Activated CD8-positive, alpha-beta memory T cell treated with anti-CD3 and anti-CD28 coated beads, Interleukin-2, amount 50 U/mL, for 1 hour (primary cell): ENCODE results near the gene RTP3.
"Not testable (repeated sequence)": the region's sequence is repeated elsewhere in the genome, so short reads cannot be mapped to it uniquely, and the experiment has no call there.

Experiments used
- DNase-seq: peaks from one replicate; pipeline ENCODE4 v3.0.0-alpha.2; 2020; ENCODE audit errors: extremely low read depth

The RTP3 gene

DNA sequence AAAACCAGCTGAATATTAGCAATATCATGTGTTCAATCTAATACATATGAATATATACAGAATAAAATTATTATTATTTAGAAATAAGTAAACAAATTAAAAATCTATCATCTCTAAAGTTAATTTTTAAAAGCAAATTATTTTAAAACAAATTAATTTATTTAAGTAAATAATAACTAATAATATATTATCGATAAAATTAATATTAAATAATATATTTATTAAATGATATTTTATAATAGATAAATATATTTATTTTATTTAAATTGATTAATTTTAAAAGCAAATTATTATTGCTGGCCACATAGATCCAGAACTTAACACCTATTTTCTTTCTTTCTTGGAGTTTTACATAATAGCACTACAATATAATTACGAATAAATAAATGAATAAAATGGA lies 22.2 kb downstream of the RTP3 start:
- no peak for DNase-seq

DNA sequence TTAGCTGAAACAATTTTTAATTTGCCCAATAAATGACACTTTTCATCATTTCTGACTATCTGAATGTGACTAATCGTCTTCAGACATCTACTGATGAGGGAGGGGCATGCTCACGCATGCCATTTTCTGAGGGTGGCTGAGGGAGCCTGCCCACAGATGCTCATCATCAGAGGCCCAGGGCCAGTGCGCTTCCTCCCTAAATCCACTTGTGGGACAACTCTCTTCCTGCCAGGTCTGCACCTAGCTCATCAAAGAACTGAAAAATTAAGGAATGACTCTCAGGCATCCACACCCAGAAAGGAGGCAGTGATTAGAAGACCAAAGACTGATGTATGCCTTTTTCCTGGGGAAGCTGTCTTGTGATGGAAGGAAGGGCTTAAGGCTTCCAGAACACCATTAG lies 22.8 kb downstream of the RTP3 start:
- DNase-seq = no peak

DNA sequence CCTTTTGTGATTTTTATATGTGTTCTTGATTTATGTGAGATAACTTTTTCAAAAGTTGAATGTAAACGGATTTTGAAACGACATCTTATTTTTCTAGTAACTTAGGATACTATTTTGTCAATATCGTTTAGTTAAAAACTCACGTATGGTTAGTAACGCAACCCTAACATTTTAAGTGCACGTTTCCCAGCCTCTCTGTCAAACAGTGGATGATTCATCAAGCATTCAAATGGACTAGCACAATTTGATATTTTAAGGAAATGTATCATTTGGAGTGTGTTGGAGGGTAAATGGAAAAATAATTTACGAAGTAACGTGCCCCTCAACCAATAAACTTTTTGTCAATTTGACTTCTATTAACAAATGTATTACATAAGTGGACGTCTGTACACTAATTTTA lies 23.3 kb downstream of the RTP3 start:
- DNase-seq = no peak

DNA sequence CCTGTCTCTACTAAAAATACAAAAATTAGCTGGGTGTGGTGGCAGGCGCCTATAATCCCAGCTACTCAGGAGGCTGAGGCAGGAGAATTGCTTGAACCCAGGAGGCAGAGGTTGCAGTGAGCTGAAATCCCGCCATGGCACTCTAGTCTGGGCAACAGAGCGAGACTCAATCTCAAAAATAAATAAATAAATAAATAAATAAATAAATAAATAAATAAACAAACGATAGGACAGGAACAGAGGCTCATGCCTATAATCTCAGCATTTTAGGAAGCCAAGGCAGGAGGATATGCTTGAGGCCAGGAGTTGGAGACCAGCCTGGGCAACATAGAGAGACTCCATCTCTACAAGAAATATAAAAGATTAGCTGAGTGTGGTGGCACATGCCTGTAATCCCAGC lies 24.4 kb downstream of the RTP3 start:
- DNase-seq = not testable (repeated sequence)

DNA sequence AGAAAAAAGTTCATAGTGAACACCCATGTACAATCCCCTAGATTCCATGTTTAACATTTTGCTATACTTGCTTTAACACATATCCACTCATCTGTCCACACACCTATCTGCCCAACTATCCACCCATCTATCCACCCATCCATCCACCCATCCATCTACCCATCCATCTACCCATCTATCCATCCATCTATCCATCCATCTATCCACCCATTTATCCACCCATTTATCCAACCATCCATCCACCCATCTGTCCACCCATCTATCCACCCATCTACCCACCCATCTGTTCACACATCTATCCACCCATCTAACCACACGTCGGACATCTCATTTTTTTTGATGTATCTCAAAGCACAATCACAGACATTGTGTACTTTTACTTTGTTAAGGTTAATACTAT lies 25.8 kb downstream of the RTP3 start:
- no peak for DNase-seq

- no peak for DNase-seq
Observed at GRCh38 chr3:46524008-46524407, 26.2 kb downstream of the RTP3 start.

GRCh38 chr3:46524832-46525231 lies 27.1 kb downstream of the RTP3 start:
- no peak for DNase-seq

- DNase-seq = no peak
Observed at GRCh38 chr3:46527239-46527638, 29.5 kb downstream of the RTP3 start.

DNA sequence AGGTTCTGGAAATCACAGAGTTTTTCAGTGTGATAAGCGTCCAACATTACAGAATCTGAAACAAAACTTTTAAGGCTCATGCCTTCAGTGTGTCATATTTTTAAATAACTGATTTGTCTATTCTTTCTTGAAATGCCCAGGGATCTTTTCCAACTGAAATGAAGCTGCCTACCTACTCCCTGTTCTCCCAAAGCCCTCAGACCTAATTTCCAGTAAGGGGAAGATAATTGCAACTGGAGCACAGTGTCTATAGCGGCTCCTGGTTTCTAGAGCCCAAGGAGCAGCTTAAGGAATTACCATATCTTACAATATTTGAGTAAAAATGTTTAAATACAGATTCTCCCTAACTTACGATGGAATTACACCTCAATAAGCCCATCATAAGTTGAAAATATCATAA lies 35.3 kb downstream of the RTP3 start:
- DNase-seq = no peak

GRCh38 chr3:46535746-46536145 lies 38.0 kb downstream of the RTP3 start:
- DNase-seq = no peak

GRCh38 chr3:46536758-46537157 lies 39.0 kb downstream of the RTP3 start:
- DNase-seq = no peak

DNA sequence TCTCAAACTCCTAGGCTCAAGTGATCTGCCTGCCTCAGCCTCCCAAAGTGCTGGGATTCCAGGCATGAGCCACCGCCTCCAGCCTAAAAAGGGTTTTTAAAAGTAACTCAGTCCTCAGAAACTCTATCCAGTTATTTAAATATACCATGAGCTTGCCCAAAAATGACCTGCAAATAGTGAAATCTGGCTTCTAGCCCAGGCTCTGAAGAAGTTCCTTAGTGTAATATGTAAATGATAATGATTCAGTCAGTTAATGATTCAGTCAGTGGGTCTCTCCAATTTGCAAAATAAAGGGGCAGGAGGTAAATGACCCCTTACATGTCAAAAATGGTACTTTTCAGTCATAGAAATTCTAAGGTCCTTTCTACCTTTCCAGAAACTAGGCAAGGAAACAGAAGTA lies 39.5 kb downstream of the RTP3 start:
- no peak for DNase-seq

DNA sequence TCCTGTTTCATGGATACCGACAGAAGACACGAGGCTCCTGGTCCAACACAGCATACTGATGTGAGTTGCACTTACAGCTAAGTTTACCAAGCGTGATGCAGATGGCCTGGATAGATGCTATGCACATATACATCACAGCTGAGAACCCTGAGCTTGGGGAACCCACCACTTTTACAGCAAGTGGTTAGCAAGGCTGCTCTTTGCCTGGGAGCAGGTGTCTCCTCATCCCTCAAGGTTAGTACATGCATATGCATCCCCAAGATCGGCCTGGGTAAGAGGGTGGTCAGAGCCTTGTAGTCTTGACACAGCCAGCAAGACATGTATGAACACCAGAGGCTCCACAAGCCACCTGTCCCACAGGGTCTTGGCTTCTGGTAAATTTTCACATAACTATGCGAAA lies 40.0 kb downstream of the RTP3 start:
- no peak for DNase-seq

- not testable (repeated sequence) for DNase-seq
Observed at GRCh38 chr3:46538425-46538802, 40.6 kb downstream of the RTP3 start.

GRCh38 chr3:46538803-46539442 lies 41.1 kb downstream of the RTP3 start:
- DNase-seq = peak; percentile 85

DNA sequence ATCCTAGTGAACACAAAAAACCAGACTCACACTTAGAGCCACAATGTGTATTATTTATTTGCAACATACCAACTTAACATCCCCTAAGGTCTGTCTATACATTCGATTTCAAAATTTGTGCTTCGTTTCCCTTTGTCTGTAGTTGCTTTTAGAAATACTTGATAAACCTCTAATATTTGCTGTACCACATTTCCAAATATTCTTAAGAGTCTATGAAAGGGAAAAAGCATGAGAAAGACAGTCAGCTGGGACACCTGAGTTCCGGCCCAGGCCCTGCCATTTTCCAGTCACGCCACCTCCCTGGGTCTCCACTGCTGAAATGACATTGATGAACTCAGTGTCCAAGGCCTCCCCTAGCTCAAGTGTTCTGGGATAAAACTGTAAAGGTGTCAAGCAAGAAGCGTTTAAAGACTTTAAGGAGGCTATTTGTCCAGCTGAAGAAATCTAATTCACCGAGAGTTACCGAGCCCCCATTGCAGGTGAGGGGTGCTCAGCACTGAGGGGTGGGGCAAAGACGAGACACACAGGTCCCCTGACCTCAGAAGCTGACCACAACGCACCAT lies 41.7 kb downstream of the RTP3 start:
- no peak for DNase-seq

GRCh38 chr3:46540550-46540949 lies 42.8 kb downstream of the RTP3 start:
- no peak for DNase-seq

- DNase-seq = no peak
Observed at GRCh38 chr3:46541835-46542234, 44.1 kb downstream of the RTP3 start.

DNA sequence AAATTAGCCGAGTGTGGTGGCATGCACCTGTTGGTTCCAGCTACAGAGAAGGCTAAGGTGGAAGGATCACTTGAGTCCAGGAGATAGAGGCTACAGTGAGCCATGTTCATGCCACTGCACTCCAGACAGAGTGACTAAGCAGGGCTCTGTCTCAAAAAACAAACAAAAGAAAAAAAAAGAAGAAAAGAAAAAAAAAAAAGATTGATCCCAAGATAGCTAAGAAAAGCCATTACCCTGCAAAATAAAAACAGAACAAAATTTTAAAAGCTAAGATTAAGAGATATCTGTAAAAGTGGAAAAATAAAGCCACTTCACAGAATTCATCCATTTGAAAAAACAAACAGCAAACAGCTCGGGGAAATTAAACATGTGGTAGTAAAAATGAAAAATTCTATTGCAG lies 44.6 kb downstream of the RTP3 start:
- no peak for DNase-seq

- DNase-seq = no peak
Observed at GRCh38 chr3:46542801-46543201, 45.0 kb downstream of the RTP3 start.

DNA sequence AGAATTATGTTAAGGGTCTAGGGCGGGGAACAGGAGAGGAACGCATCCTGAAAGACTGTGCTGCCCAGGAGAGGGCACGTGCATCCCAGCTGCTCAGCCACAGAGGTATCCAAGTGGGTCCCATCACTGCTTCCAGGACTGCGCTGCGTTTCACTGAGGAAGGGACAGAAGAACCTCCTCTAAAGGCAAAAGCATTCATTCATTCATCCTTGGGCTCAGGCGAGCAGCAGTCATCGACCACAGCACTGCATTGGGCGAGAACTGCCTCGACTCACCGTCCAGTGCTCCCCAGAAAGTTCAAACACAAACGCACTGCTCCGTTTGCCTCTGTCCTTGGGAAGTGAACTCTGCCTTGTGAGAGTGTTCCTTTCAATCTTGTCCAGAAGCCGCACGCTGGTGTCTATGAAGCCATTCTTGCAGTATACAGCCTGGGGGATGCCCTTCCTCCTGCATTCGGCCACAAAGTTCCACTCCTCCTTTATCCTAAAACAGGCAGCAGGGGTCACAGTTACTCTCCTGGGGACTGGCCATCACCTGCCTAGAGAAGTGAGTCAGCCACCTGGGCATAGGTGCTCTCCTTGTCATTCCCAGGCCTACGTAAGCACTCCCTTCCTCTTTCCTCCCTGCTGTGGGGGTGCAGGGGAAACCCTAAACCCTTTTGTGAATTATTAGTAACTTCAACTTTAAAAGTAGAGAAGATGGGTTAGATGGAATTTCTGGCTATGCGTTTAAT lies 47.2 kb downstream of the RTP3 start:
- DNase-seq = no peak

DNA sequence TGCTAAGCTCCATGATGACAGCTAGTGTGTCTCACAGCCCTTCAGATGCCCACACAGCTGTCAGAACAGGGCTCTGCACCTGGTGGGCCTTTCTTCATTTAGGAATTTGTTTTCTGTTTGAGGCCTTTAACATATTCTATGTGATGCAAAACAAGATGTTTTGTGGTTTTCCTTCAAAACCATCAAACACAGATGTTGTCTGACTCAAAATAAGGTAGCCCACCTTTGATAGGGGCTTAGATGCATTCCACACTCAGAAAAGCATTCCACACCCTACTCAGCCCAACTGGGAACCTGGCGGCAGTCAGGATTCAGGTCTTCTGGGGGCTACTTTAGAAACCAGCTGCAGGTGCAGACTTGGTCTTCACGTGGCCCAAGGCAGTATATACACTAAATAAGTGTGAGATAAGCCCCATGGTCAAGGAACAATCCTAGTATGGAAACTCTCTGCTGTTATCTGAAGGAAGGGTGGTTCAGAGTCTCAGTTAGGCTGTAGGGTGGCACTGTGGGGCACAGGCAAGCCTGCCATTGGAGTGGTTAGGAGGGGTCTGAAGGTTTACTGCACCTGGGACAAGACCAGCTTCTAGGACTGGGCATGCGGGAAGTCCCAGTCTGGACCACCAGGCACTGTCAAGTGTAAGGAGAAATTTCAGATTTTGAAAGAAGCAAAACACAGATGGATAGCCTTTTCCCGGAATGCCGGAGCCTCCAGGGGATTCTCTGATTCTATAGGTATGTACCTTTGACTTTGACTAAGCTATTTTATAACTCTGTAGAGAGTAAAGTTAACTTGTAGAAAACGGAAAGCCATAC lies 48.2 kb downstream of the RTP3 start:
- DNase-seq = no peak
